Nephron (organoid): Measurements from ENCODE around the gene SYNDIG1L.
"Not testable (repeated sequence)": the region's sequence is repeated elsewhere in the genome, so short reads cannot be mapped to it uniquely, and the experiment has no call there.

Experiments used
- H3K27ac Mint-ChIP-seq, 3 experiments: 2 replicates each; pipeline ENCODE4 v1.8.0; 2020; ENCODE audit warnings: mixed read lengths in 3 of 3, mild to moderate bottlenecking in 2 of 3, moderate library complexity in 1 of 3
- H3K27me3 Mint-ChIP-seq: 2 replicates; pipeline ENCODE4 v1.8.0; 2021; ENCODE audit warnings: low read depth, mild to moderate bottlenecking, moderate library complexity, mixed read lengths
- H3K36me3 Mint-ChIP-seq: 2 replicates; pipeline ENCODE4 v1.8.0; 2020; ENCODE audit warnings: low read depth, mixed read lengths
- H3K4me1 Mint-ChIP-seq: 2 replicates; pipeline ENCODE4 v1.8.0; 2020; ENCODE audit warnings: mixed read lengths
- H3K4me3 Mint-ChIP-seq, 3 experiments: 2 replicates each; pipeline ENCODE4 v1.8.0; 2020; ENCODE audit warnings: mild to moderate bottlenecking in 3 of 3, mixed read lengths in 3 of 3, moderate library complexity in 2 of 3
- H3K9me3 Mint-ChIP-seq: 2 replicates; pipeline ENCODE4 v1.8.0; 2020; ENCODE audit warnings: mixed read lengths
- TF ChIP-seq, protein P1 (sequence below), 3 experiments: fragments of 200-600 bp; sonication (generic); IDR thresholded peaks; one replicate each; pipeline ENCODE4 v1.5.0; 2021; ENCODE audit warnings: antibody characterized with exemption in 3 of 3; ENCODE audit not compliant: unreplicated experiment in 3 of 3

Gene SYNDIG1L

DNA sequence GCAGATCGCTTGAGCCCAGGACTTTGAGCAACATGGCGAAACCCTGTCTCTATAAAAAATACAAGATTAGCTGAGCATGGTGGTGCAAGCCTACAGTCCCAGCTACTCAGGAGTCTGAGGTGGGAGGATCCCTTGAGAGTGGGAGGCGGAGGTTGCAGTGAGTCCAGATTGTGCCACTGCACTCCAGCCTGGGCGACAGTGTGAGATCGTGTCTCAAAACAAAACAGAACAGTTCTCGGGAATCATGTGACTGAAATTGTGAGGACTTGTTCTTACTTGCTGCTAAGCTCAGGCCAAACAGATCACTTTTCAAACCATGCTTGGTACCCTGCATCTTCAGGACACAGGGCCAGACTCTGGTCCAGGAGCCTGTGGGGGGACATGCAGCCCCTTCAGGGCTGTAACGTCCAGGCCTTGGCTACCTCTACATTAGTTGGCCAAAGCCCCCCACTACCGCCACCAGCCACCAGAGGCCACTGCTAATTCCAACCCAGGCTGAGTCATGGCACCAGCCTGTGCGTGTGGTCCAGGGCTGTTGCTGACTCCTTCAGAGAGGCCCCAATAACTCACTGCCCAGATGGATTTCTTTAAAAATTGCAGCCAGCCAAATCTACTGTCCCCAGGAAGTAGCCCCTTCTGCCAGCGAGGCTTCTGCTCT lies 33.4 kb upstream of the SYNDIG1L start:
- Mint-ChIP-seq H3K4me3 (no peak overlapping the region), H3K27me3 (peaks cover 12% of the 10 kb centered on the region), H3K36me3 (no peaks in the 10 kb centered on the region), H3K9me3 (peaks cover 3% of the 10 kb centered on the region), H3K4me1 (peaks cover 21% of the 10 kb centered on the region), H3K27ac (no peak overlapping the region)
- TF ChIP-seq, protein P1, sequence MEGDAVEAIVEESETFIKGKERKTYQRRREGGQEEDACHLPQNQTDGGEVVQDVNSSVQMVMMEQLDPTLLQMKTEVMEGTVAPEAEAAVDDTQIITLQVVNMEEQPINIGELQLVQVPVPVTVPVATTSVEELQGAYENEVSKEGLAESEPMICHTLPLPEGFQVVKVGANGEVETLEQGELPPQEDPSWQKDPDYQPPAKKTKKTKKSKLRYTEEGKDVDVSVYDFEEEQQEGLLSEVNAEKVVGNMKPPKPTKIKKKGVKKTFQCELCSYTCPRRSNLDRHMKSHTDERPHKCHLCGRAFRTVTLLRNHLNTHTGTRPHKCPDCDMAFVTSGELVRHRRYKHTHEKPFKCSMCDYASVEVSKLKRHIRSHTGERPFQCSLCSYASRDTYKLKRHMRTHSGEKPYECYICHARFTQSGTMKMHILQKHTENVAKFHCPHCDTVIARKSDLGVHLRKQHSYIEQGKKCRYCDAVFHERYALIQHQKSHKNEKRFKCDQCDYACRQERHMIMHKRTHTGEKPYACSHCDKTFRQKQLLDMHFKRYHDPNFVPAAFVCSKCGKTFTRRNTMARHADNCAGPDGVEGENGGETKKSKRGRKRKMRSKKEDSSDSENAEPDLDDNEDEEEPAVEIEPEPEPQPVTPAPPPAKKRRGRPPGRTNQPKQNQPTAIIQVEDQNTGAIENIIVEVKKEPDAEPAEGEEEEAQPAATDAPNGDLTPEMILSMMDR (IDR thresholded peaks at IDR 0.05; ENCODE audit: unreplicated experiment in 3 of 3) = peak in 2 of 3 experiments; percentile 35

DNA sequence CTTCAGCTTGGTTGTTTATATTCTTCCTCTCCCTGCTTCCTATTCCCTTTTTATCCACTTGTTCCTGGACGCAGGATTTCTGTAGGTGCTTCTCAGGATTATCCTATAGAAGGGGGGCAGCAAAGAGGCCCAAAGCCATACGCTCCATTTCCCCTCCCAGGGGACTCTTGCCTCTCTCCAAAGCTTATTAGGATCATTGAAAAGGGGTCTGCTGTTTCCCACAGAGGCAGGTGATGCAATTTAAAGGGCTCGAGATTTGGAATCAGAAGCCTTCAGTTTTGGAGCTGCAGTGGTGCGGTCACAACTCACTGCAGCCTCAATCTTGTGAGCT lies 31.5 kb upstream of the SYNDIG1L start:
- H3K27me3 Mint-ChIP-seq = peaks cover 13% of the 10 kb centered on the region
- no peak overlapping the region for H3K27ac Mint-ChIP-seq
- H3K4me3 Mint-ChIP-seq = no peak overlapping the region
- peaks cover 10% of the 10 kb centered on the region for H3K9me3 Mint-ChIP-seq
- H3K36me3 Mint-ChIP-seq = no peaks in the 10 kb centered on the region
- peaks cover 21% of the 10 kb centered on the region for H3K4me1 Mint-ChIP-seq
- TF ChIP-seq, protein P1 (IDR thresholded peaks at IDR 0.05; ENCODE audit: unreplicated experiment in 3 of 3) = no peak

DNA sequence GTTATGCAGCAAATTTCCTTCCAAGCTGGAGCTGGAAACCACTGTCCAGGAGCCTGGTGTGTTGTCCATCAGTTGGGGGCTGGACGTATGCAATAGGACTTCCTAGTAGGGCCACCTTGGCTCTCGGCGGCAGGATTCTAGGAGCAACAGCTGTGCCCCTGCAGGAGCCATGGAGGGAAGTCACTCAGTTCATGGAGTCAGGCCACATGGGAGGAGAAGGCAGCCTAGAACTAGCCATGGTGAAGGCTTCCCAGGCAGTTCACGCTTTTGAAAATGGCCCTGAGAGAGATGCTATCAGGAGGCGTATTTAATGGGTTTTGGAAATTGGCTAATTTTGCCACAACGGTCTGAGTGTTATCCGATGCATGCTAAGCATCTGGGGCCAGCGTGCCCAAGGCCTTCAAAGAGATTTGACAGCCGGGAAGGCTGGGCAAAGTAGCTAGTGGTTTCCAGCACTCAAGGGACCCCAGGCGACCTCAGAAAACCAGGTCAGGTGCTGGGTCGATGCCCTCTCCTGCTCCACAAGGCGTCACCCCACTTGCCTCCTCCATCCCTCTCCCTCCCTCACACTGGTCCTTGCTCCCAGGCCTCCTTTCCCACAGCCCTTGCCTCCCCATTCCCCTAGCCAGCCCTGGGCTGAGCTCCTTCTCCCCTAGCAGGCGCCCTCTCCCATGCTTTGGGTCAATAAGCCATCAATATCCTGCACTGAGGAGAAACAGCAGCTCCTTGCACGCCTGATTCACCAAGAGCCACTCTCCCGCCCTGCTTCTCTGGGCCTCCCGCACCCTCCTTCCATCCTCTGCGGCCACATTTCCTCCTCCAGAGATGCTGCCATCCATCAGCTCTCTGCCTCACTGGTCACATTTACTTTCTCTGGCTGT lies 30.9 kb upstream of the SYNDIG1L start:
- Mint-ChIP-seq H3K27ac (no peak overlapping the region), H3K4me3 (no peak overlapping the region), H3K27me3 (peaks cover 16% of the 10 kb centered on the region), H3K36me3 (no peaks in the 10 kb centered on the region), H3K9me3 (peaks cover 12% of the 10 kb centered on the region), H3K4me1 (peaks cover 21% of the 10 kb centered on the region)
- TF ChIP-seq, protein P1 (IDR thresholded peaks at IDR 0.05; ENCODE audit: unreplicated experiment in 3 of 3) = no peak

DNA sequence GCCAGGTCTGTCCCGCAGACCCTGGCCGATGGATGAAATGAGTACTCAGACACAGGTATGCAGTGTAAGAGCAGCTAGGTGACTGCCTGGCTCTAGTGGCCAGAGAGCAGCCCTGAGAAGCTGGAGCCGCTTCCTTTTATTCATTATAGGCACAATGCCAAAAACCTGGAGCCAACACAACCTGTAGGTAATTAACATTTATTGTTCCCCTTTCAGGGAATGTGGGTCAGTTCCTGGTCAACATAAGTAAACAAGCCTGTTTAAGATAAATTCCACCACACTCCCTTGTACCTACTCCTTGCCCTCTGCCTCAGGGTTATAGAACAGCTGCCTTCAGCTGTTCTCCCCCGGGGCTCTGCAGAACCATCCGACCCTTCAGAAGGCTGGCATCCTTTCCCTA lies 28.4 kb upstream of the SYNDIG1L start:
- H3K36me3 Mint-ChIP-seq, H3K27me3 Mint-ChIP-seq, H3K4me3 Mint-ChIP-seq, H3K27ac Mint-ChIP-seq: not testable (repeated sequence)
- Mint-ChIP-seq H3K9me3 (peaks cover 12% of the 10 kb centered on the region), H3K4me1 (peaks cover 11% of the 10 kb centered on the region)

DNA sequence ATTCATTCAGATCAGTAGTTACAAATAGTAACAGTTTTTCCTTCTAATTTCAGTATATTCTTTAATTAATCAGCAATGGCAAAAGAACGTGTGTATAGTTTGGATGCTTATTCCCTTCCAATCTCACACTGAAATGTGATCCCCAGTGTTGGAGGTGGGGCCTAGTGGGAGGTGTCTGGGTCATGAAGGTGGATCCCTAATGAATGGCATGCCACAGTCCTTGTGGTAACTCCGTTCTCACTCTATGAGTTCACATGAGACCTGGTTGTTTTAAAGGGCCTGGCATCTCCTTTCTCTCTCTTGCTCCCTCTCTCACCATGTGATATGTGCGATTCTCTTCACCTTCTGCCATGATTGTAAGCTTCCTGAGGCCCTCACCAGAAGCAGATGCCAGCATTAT lies 18.9 kb upstream of the SYNDIG1L start:
- no peaks in the 10 kb centered on the region for H3K27me3 Mint-ChIP-seq
- H3K4me1 Mint-ChIP-seq = no peaks in the 10 kb centered on the region
- TF ChIP-seq, protein P1 (IDR thresholded peaks at IDR 0.05; ENCODE audit: unreplicated experiment in 3 of 3) = no peak
- H3K36me3 Mint-ChIP-seq = no peaks in the 10 kb centered on the region
- no peak overlapping the region for H3K4me3 Mint-ChIP-seq
- no peaks in the 10 kb centered on the region for H3K9me3 Mint-ChIP-seq
- H3K27ac Mint-ChIP-seq = no peak overlapping the region

DNA sequence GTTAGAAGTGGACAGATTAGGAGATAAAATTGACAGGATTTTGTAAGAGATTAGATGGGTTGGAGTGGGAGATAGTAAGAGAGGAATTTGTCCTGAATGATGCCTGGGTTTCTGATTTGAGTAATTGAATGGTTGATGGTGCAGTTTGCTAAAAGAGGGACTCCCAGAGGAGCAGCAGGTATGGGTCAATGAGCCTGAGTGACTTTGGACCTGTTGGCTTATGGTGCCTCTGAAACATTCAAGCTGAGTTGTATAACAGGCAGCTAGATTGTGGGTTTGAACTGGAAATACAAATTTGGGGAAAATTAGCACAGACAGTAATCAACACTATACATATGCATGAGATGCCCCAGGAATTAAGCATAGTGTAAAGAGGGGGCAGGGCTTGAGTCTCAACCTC lies 16.7 kb upstream of the SYNDIG1L start:
- Mint-ChIP-seq H3K9me3 (no peaks in the 10 kb centered on the region), H3K4me1 (no peaks in the 10 kb centered on the region), H3K27me3 (no peaks in the 10 kb centered on the region), H3K36me3 (no peaks in the 10 kb centered on the region), H3K4me3 (no peak overlapping the region), H3K27ac (no peak overlapping the region)
- TF ChIP-seq, protein P1 (IDR thresholded peaks at IDR 0.05; ENCODE audit: unreplicated experiment in 3 of 3) = no peak
